Measurements from ENCODE around the gene RASA4B.

GRCh38 chr7:102439963-102440795, 77.4 kb downstream of the RASA4B start:
- TF ChIP-seq POLR2A (IDR thresholded peaks at IDR 0.05; ENCODE audit: low read length) (no peak), GATA1 (IDR thresholded peaks at IDR 0.05; ENCODE audit: low read depth, low read length) (no peak)

All from erythroblast (primary cell).